ENCODE results near the gene ANKS1B.

GRCh38 chr12:99157946-99158345, 826.8 kb downstream of the ANKS1B start:
- TF ChIP-seq POLR2A (IDR thresholded peaks at IDR 0.05; ENCODE audit: low read length) = no peak
- TF ChIP-seq GATA1 (IDR thresholded peaks at IDR 0.05; ENCODE audit: low read depth, low read length) = no peak

Data from erythroblast (primary cell).